Activated naive CD4-positive, alpha-beta T cell treated with anti-CD3 and anti-CD28 coated beads for 36 hours (primary cell): ENCODE measurements around the gene BIN1. TPM values are rescaled to one million over a fixed set of nuclear protein-coding genes. Genes with fewer than 3 reads are reported as not detected.

Source experiments
- total RNA-seq, 2 experiments: library from RNA; stranded (reverse); gene quantifications; one replicate each; pipeline ENCODE4 v1.2.3, GENCODE V29; 2021

Gene BIN1
- total RNA-seq, 2 experiments from 2014 or later = 50.4 to 51.1 TPM

Other genes with a start within 250 kb of the BIN1 start
- not detected for gene TEX51, start 208.3 kb downstream of the BIN1 start, total RNA-seq
- not detected for gene CYP27C1, start 113.1 kb upstream of the BIN1 start, total RNA-seq
- gene ERCC3, start 187.0 kb upstream of the BIN1 start, total RNA-seq = 10 to 100 TPM; 37.0 to 41.1 TPM